Measurements from ENCODE around the gene SLC12A2. TPM values are rescaled to one million over a fixed set of nuclear protein-coding genes. Genes with fewer than 3 reads are reported as not detected.

SLC12A2 gene
- total RNA-seq, 2 experiments from 2014 or later = 13.7 to 16.4 TPM

DNA sequence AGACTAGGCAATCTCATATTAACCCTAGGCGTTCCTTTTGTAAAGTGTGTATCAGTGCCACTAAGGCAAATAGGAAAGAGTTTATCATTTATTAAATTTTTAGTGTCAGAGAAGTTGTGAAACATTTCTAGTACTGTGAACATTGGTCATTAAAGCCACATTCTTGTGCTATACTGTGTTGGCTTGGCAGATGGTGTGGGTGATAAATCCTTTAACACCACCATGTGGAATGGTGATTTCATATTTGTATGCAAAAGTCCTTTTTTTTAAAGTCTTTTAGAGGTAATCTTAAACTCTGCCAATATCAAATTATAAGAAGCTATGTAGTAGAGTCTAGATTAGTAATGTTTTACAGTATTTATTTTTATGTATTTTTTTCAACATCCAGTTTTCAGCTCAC, 18.1 kb downstream of the SLC12A2 start:
- Mint-ChIP-seq H3K4me3 (no peak overlapping the region), H3K4me1 (ENCODE audit: low read depth) (peaks cover 6% of the 10 kb centered on the region), H3K9me3 (peaks cover 7% of the 10 kb centered on the region), H3K36me3 (ENCODE audit: low read depth) (peaks cover 27% of the 10 kb centered on the region), H3K27ac (no peak overlapping the region), H3K27me3 (no peaks in the 10 kb centered on the region)
- peaks cover 0 to 22% of the 10 kb centered on the region in 2 experiments for H3K9me3 ChIP-seq (ENCODE audit: control insufficient read depth in 1 of 2, insufficient read depth in 1 of 2, low read length in 2 of 2)
- intact Hi-C loops (cut with DNase I, micrococcal nuclease) = no loop called here
- no peaks in the 10 kb centered on the region for H3K4me1 ChIP-seq (ENCODE audit: insufficient read depth, low read length)
- POLR2A ChIA-PET = interaction anchor here (1.0 kb wide), 1 partner anchor 19 kb away, joined by 3 read pairs; no protein-coding TSS in a partner anchor
- TF ChIP-seq CTCF (IDR thresholded peaks at IDR 0.05) = no peak
- DNase-seq (no peak), ATAC-seq (ENCODE audit: poor library complexity) (no peak)
- H3K36me3 ChIP-seq (ENCODE audit: insufficient read depth, low read length) = no peaks in the 10 kb centered on the region
- H3K4me3 ChIP-seq (ENCODE audit: low read length) = no peak overlapping the region
- CTCF ChIA-PET = interaction anchor here (0.9 kb wide), 1 partner anchor 10 kb away, joined by 3 read pairs; no protein-coding TSS in a partner anchor
- no peak overlapping the region for H3K27ac ChIP-seq (ENCODE audit: low read depth in 1 of 2, low read length in 2 of 2)
- no peaks in the 10 kb centered on the region for H3K27me3 ChIP-seq (ENCODE audit: control insufficient read depth in 1 of 2, insufficient read depth in 2 of 2, low read length in 2 of 2)

- Histone ChIP-seq H3K27me3 (ENCODE audit: control insufficient read depth in 1 of 2, insufficient read depth in 2 of 2, low read length in 2 of 2) (no peaks in the 10 kb centered on the region), H3K36me3 (ENCODE audit: insufficient read depth, low read length) (no peaks in the 10 kb centered on the region), H3K4me3 (ENCODE audit: low read length) (no peak overlapping the region), H3K9me3 (ENCODE audit: control insufficient read depth in 1 of 2, insufficient read depth in 1 of 2, low read length in 2 of 2) (no peaks in the 10 kb centered on the region), H3K27ac (ENCODE audit: low read depth in 1 of 2, low read length in 2 of 2) (no peak overlapping the region), H3K4me1 (ENCODE audit: insufficient read depth, low read length) (no peaks in the 10 kb centered on the region)
- intact Hi-C loops (cut with DNase I, micrococcal nuclease) = no loop called here
- Mint-ChIP-seq H3K9me3 (no peaks in the 10 kb centered on the region), H3K27ac (no peak overlapping the region), H3K36me3 (ENCODE audit: low read depth) (peaks cover 11% of the 10 kb centered on the region), H3K27me3 (no peaks in the 10 kb centered on the region), H3K4me3 (no peak overlapping the region), H3K4me1 (ENCODE audit: low read depth) (peaks cover 6% of the 10 kb centered on the region)
- ChIA-PET POLR2A (no interaction called here), CTCF (no interaction called here)
- DNase-seq (no peak), ATAC-seq (ENCODE audit: poor library complexity) (no peak)
- no peak for TF ChIP-seq CTCF (IDR thresholded peaks at IDR 0.05)
Observed at GRCh38 chr5:128105203-128105602, 21.6 kb downstream of the SLC12A2 start.

DNA sequence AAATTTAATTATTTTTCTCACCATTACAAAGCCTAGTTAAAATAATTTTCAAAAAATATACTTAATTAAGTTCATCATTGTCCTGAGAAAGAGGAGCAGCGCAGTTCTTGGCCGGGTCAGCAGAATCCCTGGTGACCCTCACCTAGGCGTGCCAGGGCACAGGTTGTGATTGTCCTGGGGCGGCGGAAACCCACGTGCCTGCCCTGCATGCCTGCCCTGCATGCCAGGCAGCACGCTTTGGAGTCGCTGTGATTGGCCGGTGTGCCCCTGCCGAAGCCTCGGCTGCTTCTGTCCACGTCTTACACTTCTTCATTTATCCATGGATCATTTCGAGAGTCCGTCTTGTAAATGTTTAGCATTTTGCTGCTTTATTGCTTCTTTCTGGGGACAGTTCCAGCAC, 25.6 kb downstream of the SLC12A2 start:
- Histone ChIP-seq H3K4me3 (ENCODE audit: low read length) (no peak overlapping the region), H3K9me3 (ENCODE audit: control insufficient read depth in 1 of 2, insufficient read depth in 1 of 2, low read length in 2 of 2) (no peaks in the 10 kb centered on the region), H3K36me3 (ENCODE audit: insufficient read depth, low read length) (peaks cover 9% of the 10 kb centered on the region), H3K27ac (ENCODE audit: low read depth in 1 of 2, low read length in 2 of 2) (no peak overlapping the region), H3K4me1 (ENCODE audit: insufficient read depth, low read length) (no peaks in the 10 kb centered on the region), H3K27me3 (ENCODE audit: control insufficient read depth in 1 of 2, insufficient read depth in 2 of 2, low read length in 2 of 2) (no peaks in the 10 kb centered on the region)
- ATAC-seq (ENCODE audit: poor library complexity) (no peak), DNase-seq (no peak)
- Mint-ChIP-seq H3K36me3 (ENCODE audit: low read depth) (peaks cover 31% of the 10 kb centered on the region), H3K9me3 (no peaks in the 10 kb centered on the region), H3K27me3 (no peaks in the 10 kb centered on the region), H3K4me1 (ENCODE audit: low read depth) (peaks cover 15% of the 10 kb centered on the region), H3K27ac (no peak overlapping the region), H3K4me3 (no peak overlapping the region)
- TF ChIP-seq CTCF (IDR thresholded peaks at IDR 0.05) = no peak
- intact Hi-C loops (cut with DNase I, micrococcal nuclease) = no loop called here
- ChIA-PET POLR2A (no interaction called here), CTCF (no interaction called here)

All from CD4-positive, alpha-beta T cell (primary cell).